HepG2 (cell line): Measurements from ENCODE around the gene CALML4. TPM values are rescaled to one million over a fixed set of nuclear protein-coding genes. Genes with fewer than 3 reads are reported as not detected.

Experiments
- ATAD3A ChIP-seq: sonication (generic); formaldehyde crosslinking; IDR thresholded peaks from 2 replicates; pipeline ENCODE4 v1.4.0; 2020; ENCODE audit warnings: missing genetic modification reagents
- ATF7 ChIP-seq, 2 experiments: fragments of 450-650 bp in 1 of 2; sonication (generic) in 1 of 2; formaldehyde crosslinking in 1 of 2; IDR thresholded peaks; 2 replicates each; pipeline versions ENCODE4 v1.4.0 to v1.6.1; 2016 to 2020; ENCODE audit warnings: antibody characterized with exemption in 1 of 2, mild to moderate bottlenecking in 1 of 2, missing genetic modification reagents in 1 of 2
- CENPX ChIP-seq: sonication (generic); formaldehyde crosslinking; IDR thresholded peaks from 2 replicates; pipeline ENCODE4 v1.9.0; 2021; ENCODE audit warnings: mild to moderate bottlenecking, missing genetic modification reagents, moderate library complexity
- DBP ChIP-seq: sonication (generic); formaldehyde crosslinking; IDR thresholded peaks from 2 replicates; pipeline ENCODE4 v1.4.0; 2020; ENCODE audit warnings: missing genetic modification reagents; ENCODE audit errors: not compliant biosample characterization
- FOXJ3 ChIP-seq: sonication (generic); formaldehyde crosslinking; IDR thresholded peaks from 2 replicates; pipeline ENCODE4 v1.4.0; 2020; ENCODE audit warnings: missing genetic modification reagents, mild to moderate bottlenecking, borderline replicate concordance
- FOXP1 ChIP-seq, 2 experiments: fragments of 450-650 bp in 1 of 2; IDR thresholded peaks; 2 replicates each; pipeline ENCODE4 v1.6.1; 2017 to 2018; ENCODE audit warnings: antibody characterized with exemption in 1 of 2
- MLLT10 ChIP-seq: sonication (generic); formaldehyde crosslinking; IDR thresholded peaks from 2 replicates; pipeline ENCODE4 v1.4.0; 2020; ENCODE audit warnings: missing genetic modification reagents
- MYPOP ChIP-seq: sonication (generic); formaldehyde crosslinking; IDR thresholded peaks from 2 replicates; pipeline ENCODE4 v1.8.1; 2023; ENCODE audit warnings: mild to moderate bottlenecking, moderate library complexity, missing genetic modification reagents
- NFE2L1 ChIP-seq: sonication (generic); formaldehyde crosslinking; IDR thresholded peaks from 2 replicates; pipeline ENCODE4 v1.4.0; 2020; ENCODE audit warnings: missing genetic modification reagents, mild to moderate bottlenecking, borderline replicate concordance
- PHF21A ChIP-seq: sonication (generic); formaldehyde crosslinking; IDR thresholded peaks from 2 replicates; pipeline ENCODE4 v1.5.0; 2020; ENCODE audit warnings: mild to moderate bottlenecking, missing genetic modification reagents
- SAP130 ChIP-seq: IDR thresholded peaks from 2 replicates; pipeline ENCODE4 v1.6.1; 2016; ENCODE audit warnings: low read depth
- SETDB1 ChIP-seq: sonication (generic); formaldehyde crosslinking; IDR thresholded peaks from 2 replicates; pipeline ENCODE4 v1.5.1; 2020; ENCODE audit warnings: missing genetic modification reagents, mild to moderate bottlenecking, borderline replicate concordance
- SMAD3 ChIP-seq: sonication (generic); formaldehyde crosslinking; IDR thresholded peaks from 2 replicates; pipeline ENCODE4 v1.4.0; 2020; ENCODE audit warnings: missing genetic modification reagents
- TEAD2 ChIP-seq: sonication (generic); formaldehyde crosslinking; IDR thresholded peaks from 2 replicates; pipeline ENCODE4 v1.9.0; 2021; ENCODE audit warnings: missing genetic modification reagents
- ZBTB7A ChIP-seq: sonication (generic); formaldehyde crosslinking; IDR thresholded peaks from 2 replicates; pipeline ENCODE4 v1.8.0; 2022; ENCODE audit warnings: mild to moderate bottlenecking, missing genetic modification reagents
- ZFP41 ChIP-seq: sonication (generic); formaldehyde crosslinking; IDR thresholded peaks from 2 replicates; pipeline ENCODE4 v1.4.0; 2020; ENCODE audit warnings: mild to moderate bottlenecking, missing genetic modification reagents, borderline replicate concordance
- ZNF274 ChIP-seq: sonication (generic); formaldehyde crosslinking; IDR thresholded peaks from 2 replicates; pipeline ENCODE4 v1.5.1; 2020; ENCODE audit warnings: mild to moderate bottlenecking, missing genetic modification reagents
- ZNF333 ChIP-seq: sonication (generic); formaldehyde crosslinking; IDR thresholded peaks from 2 replicates; pipeline ENCODE4 v1.4.0; 2020; ENCODE audit warnings: mild to moderate bottlenecking, missing genetic modification reagents, borderline replicate concordance
- ZNF496 ChIP-seq: sonication (generic); formaldehyde crosslinking; IDR thresholded peaks from 2 replicates; pipeline ENCODE4 v1.8.1; 2023; ENCODE audit warnings: mild to moderate bottlenecking, moderate library complexity, missing genetic modification reagents; ENCODE audit not compliant: insufficient replicate concordance
- ZNF550 ChIP-seq: sonication (generic); formaldehyde crosslinking; IDR thresholded peaks from 2 replicates; pipeline ENCODE4 v1.4.0; 2020; ENCODE audit warnings: mild to moderate bottlenecking, missing genetic modification reagents, borderline replicate concordance
- ZSCAN5A ChIP-seq: sonication (generic); formaldehyde crosslinking; IDR thresholded peaks from 2 replicates; pipeline ENCODE4 v1.8.0; 2022; ENCODE audit warnings: mild to moderate bottlenecking, missing genetic modification reagents, borderline replicate concordance
- ZUFSP ChIP-seq: sonication (generic); formaldehyde crosslinking; IDR thresholded peaks from 2 replicates; pipeline ENCODE4 v1.9.0; 2021; ENCODE audit warnings: missing genetic modification reagents, mild to moderate bottlenecking, borderline replicate concordance
- polyA plus RNA-seq, 8 experiments: library from polyadenylated mRNA; depleted of rRNA in 3 of 8; stranded (reverse) in 7 of 8; unstranded in 1 of 8; fragments of >200 nt; fragmentation: Illumina TruSeq in 4 of 8; extraction: Trizol in 4 of 8; gene quantifications; 2 replicates each; pipeline versions ENCODE4 v1.2.1 to v1.2.3, GENCODE V29; 2011 to 2016; ENCODE audit warnings: low read depth in 4 of 8, missing spikeins in 1 of 8, mixed read lengths in 1 of 8; ENCODE audit not compliant: insufficient read depth in 1 of 8
- total RNA-seq, 5 experiments: library from RNA; depleted of rRNA; stranded (reverse); fragments of >200 nt; fragmentation: Illumina TruSeq; extraction: Trizol; gene quantifications; 2 replicates each; pipeline ENCODE4 v1.2.3, GENCODE V29; 2016; ENCODE audit warnings: low read depth in 1 of 5
- TF ChIP-seq, protein P1 (sequence below): sonication (generic); formaldehyde crosslinking; IDR thresholded peaks from 2 replicates; pipeline ENCODE4 v1.4.0; 2020; ENCODE audit warnings: mild to moderate bottlenecking, missing genetic modification reagents

Gene CALML4
- total and polyA plus RNA-seq, 2 of the 13 experiments (the other 11 are each of a cell fraction or from before 2014, with no cell fraction given): 3.6 to 8.7 TPM

DNA sequence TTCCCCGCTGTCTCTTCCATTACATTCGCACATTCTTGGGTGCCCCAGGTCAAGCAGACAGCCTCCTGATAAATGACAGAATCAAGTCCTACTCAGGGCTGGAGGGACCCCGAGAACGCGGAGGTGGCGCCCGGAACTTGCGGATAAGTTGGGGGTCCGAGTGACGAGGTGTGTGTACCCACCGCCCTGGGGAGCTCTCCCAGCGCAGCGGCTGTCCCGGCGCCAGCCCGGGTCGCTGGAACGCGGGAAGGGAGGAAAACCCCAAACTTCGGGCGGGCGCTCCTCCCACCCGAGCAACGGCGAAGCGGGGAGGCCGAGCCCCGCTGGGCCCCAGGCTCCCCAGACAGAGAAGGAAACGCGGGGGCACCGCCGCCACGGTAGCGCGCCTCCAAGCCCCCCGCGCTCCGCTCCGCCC is 23.8 kb upstream of the CALML4 start (continued):
- TF ChIP-seq DBP (CRISPR knock-in tag): no peak
- TF ChIP-seq SAP130 (CRISPR knock-in tag): no peak
- no peak for TF ChIP-seq ATF7 (IDR thresholded peaks at IDR 0.05)
- peak; percentile 30; the same call in 1 of the 2 replicates for TF ChIP-seq ATF7 (CRISPR knock-in tag; IDR thresholded peaks at IDR 0.05)
- TF ChIP-seq ZSCAN5A: no peak
- no peak for TF ChIP-seq CENPX
- no peak for TF ChIP-seq FOXJ3 (CRISPR knock-in tag)
- no peak for TF ChIP-seq ATAD3A (CRISPR knock-in tag)
- TF ChIP-seq SETDB1 (CRISPR knock-in tag): no peak
- 0 out of 2 replicates have a peak, but pooled peaks have one; percentile 56 for TF ChIP-seq ZNF550 (CRISPR knock-in tag)
- no peak for TF ChIP-seq ZNF496 (CRISPR knock-in tag)
- no peak for TF ChIP-seq ZBTB7A (CRISPR knock-in tag)
- TF ChIP-seq FOXP1 (IDR thresholded peaks at IDR 0.05): no peak
- TF ChIP-seq FOXP1 (CRISPR knock-in tag; IDR thresholded peaks at IDR 0.05): no peak
- no peak for TF ChIP-seq ZUFSP (CRISPR knock-in tag)
- TF ChIP-seq MLLT10 (CRISPR knock-in tag): no peak
- TF ChIP-seq, protein P1, sequence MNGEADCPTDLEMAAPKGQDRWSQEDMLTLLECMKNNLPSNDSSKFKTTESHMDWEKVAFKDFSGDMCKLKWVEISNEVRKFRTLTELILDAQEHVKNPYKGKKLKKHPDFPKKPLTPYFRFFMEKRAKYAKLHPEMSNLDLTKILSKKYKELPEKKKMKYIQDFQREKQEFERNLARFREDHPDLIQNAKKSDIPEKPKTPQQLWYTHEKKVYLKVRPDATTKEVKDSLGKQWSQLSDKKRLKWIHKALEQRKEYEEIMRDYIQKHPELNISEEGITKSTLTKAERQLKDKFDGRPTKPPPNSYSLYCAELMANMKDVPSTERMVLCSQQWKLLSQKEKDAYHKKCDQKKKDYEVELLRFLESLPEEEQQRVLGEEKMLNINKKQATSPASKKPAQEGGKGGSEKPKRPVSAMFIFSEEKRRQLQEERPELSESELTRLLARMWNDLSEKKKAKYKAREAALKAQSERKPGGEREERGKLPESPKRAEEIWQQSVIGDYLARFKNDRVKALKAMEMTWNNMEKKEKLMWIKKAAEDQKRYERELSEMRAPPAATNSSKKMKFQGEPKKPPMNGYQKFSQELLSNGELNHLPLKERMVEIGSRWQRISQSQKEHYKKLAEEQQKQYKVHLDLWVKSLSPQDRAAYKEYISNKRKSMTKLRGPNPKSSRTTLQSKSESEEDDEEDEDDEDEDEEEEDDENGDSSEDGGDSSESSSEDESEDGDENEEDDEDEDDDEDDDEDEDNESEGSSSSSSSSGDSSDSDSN (CRISPR knock-in tag): 0 out of 2 replicates have a peak, but pooled peaks have one; percentile 13
- no peak for TF ChIP-seq TEAD2 (CRISPR knock-in tag)
- TF ChIP-seq NFE2L1: no peak
- no peak for TF ChIP-seq ZFP41 (CRISPR knock-in tag)
- TF ChIP-seq MYPOP (CRISPR knock-in tag): no peak; the same call in 1 of the 2 replicates
- TF ChIP-seq ZNF274 (CRISPR knock-in tag): no peak
- TF ChIP-seq ZNF333 (CRISPR knock-in tag): no peak
- no peak for TF ChIP-seq SMAD3 (CRISPR knock-in tag)
- no peak for TF ChIP-seq PHF21A
